Measurements from ENCODE around the gene CEP41.

- TF ChIP-seq, protein P1, sequence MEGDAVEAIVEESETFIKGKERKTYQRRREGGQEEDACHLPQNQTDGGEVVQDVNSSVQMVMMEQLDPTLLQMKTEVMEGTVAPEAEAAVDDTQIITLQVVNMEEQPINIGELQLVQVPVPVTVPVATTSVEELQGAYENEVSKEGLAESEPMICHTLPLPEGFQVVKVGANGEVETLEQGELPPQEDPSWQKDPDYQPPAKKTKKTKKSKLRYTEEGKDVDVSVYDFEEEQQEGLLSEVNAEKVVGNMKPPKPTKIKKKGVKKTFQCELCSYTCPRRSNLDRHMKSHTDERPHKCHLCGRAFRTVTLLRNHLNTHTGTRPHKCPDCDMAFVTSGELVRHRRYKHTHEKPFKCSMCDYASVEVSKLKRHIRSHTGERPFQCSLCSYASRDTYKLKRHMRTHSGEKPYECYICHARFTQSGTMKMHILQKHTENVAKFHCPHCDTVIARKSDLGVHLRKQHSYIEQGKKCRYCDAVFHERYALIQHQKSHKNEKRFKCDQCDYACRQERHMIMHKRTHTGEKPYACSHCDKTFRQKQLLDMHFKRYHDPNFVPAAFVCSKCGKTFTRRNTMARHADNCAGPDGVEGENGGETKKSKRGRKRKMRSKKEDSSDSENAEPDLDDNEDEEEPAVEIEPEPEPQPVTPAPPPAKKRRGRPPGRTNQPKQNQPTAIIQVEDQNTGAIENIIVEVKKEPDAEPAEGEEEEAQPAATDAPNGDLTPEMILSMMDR (conservative IDR thresholded peaks at IDR 0.05; ENCODE audit: low read length): no peak
- TF ChIP-seq EZH2phosphoT487 (IDR thresholded peaks at IDR 0.05; ENCODE audit: borderline replicate concordance, low read depth, low read length): no peak
These were observed 3.4 kb upstream of the CEP41 start for GRCh38 chr7:130444234-130444633.
